Neuron (in vitro differentiated cells): ENCODE data around the gene KCNH2.

ENCODE experiments used
- H2AFZ ChIP-seq: one replicate; pipeline ENCODE4 v1.6.1; 2013; ENCODE audit warnings: low read depth, mild to moderate bottlenecking, inconsistent platforms, low read length, moderate library complexity
- H3K27me3 ChIP-seq: one replicate; pipeline ENCODE4 v1.6.1; 2013; ENCODE audit warnings: low read length; ENCODE audit not compliant: insufficient read depth
- H3K36me3 ChIP-seq: one replicate; pipeline ENCODE4 v1.6.1; 2013; ENCODE audit warnings: low read length; ENCODE audit not compliant: insufficient read depth
- H3K4me1 ChIP-seq: one replicate; pipeline ENCODE4 v1.6.1; 2013; ENCODE audit warnings: low read length; ENCODE audit not compliant: insufficient read depth
- H3K4me3 ChIP-seq: 2 replicates; pipeline ENCODE4 v1.5.1; 2013; ENCODE audit warnings: mild to moderate bottlenecking, low read length, moderate library complexity
- H3K9me3 ChIP-seq: one replicate; pipeline ENCODE4 v1.6.1; 2013; ENCODE audit warnings: low read length

The KCNH2 gene

GRCh38 chr7:151008511-151009323, 30.6 kb upstream of the KCNH2 start:
- Histone ChIP-seq H2AFZ (no peak overlapping the region), H3K9me3 (no peaks in the 10 kb centered on the region), H3K4me1 (peaks cover 8% of the 10 kb centered on the region), H3K4me3 (no peak overlapping the region), H3K27me3 (no peaks in the 10 kb centered on the region), H3K36me3 (no peaks in the 10 kb centered on the region)

GRCh38 chr7:151008143-151008510, 30.0 kb upstream of the KCNH2 start:
- H3K36me3 ChIP-seq: no peaks in the 10 kb centered on the region
- H2AFZ ChIP-seq: no peak overlapping the region
- peaks cover 8% of the 10 kb centered on the region for H3K4me1 ChIP-seq
- no peak overlapping the region for H3K4me3 ChIP-seq
- no peaks in the 10 kb centered on the region for H3K9me3 ChIP-seq
- no peaks in the 10 kb centered on the region for H3K27me3 ChIP-seq

- no peak overlapping the region for H2AFZ ChIP-seq
- no peaks in the 10 kb centered on the region for H3K36me3 ChIP-seq
- H3K27me3 ChIP-seq: no peaks in the 10 kb centered on the region
- no peaks in the 10 kb centered on the region for H3K9me3 ChIP-seq
- H3K4me1 ChIP-seq: peaks cover 8% of the 10 kb centered on the region
- H3K4me3 ChIP-seq: no peak overlapping the region
These were observed 29.4 kb upstream of the KCNH2 start for GRCh38 chr7:151007469-151007898.

- Histone ChIP-seq H2AFZ (no peak overlapping the region), H3K36me3 (no peaks in the 10 kb centered on the region), H3K4me1 (peaks cover 8% of the 10 kb centered on the region), H3K27me3 (no peaks in the 10 kb centered on the region), H3K4me3 (no peak overlapping the region), H3K9me3 (no peaks in the 10 kb centered on the region)
These were observed 28.6 kb upstream of the KCNH2 start for GRCh38 chr7:151006590-151007300.

- Histone ChIP-seq H3K27me3 (no peaks in the 10 kb centered on the region), H3K9me3 (no peaks in the 10 kb centered on the region), H3K4me1 (peaks cover 8% of the 10 kb centered on the region), H2AFZ (no peak overlapping the region), H3K36me3 (no peaks in the 10 kb centered on the region), H3K4me3 (no peak overlapping the region)
These were observed 27.4 kb upstream of the KCNH2 start for GRCh38 chr7:151005566-151005965.

GRCh38 chr7:151003572-151003971, 25.5 kb upstream of the KCNH2 start:
- H3K9me3 ChIP-seq: no peaks in the 10 kb centered on the region
- H2AFZ ChIP-seq: no peak overlapping the region
- H3K27me3 ChIP-seq: no peaks in the 10 kb centered on the region
- no peak overlapping the region for H3K4me3 ChIP-seq
- H3K4me1 ChIP-seq: no peaks in the 10 kb centered on the region
- no peaks in the 10 kb centered on the region for H3K36me3 ChIP-seq

GRCh38 chr7:151001546-151001945, 23.4 kb upstream of the KCNH2 start:
- no peaks in the 10 kb centered on the region for H3K27me3 ChIP-seq
- H3K4me3 ChIP-seq: no peak overlapping the region
- H3K9me3 ChIP-seq: no peaks in the 10 kb centered on the region
- H2AFZ ChIP-seq: no peak overlapping the region
- H3K4me1 ChIP-seq: peaks cover 2% of the 10 kb centered on the region
- no peaks in the 10 kb centered on the region for H3K36me3 ChIP-seq

GRCh38 chr7:151000897-151001495, 22.9 kb upstream of the KCNH2 start:
- H3K27me3 ChIP-seq: no peaks in the 10 kb centered on the region
- H3K9me3 ChIP-seq: no peaks in the 10 kb centered on the region
- H2AFZ ChIP-seq: no peak overlapping the region
- H3K4me1 ChIP-seq: peaks cover 5% of the 10 kb centered on the region
- H3K4me3 ChIP-seq: no peak overlapping the region
- no peaks in the 10 kb centered on the region for H3K36me3 ChIP-seq

- Histone ChIP-seq H3K4me1 (peaks cover 10% of the 10 kb centered on the region), H3K4me3 (no peak overlapping the region), H3K27me3 (no peaks in the 10 kb centered on the region), H3K36me3 (no peaks in the 10 kb centered on the region), H2AFZ (no peak overlapping the region), H3K9me3 (no peaks in the 10 kb centered on the region)
These were observed 21.5 kb upstream of the KCNH2 start for GRCh38 chr7:150999497-151000230.

- Histone ChIP-seq H2AFZ (no peak overlapping the region), H3K27me3 (no peaks in the 10 kb centered on the region), H3K4me1 (peaks cover 16% of the 10 kb centered on the region), H3K4me3 (no peak overlapping the region), H3K36me3 (no peaks in the 10 kb centered on the region), H3K9me3 (no peaks in the 10 kb centered on the region)
These were observed 20.9 kb upstream of the KCNH2 start for GRCh38 chr7:150999001-150999400.

- no peaks in the 10 kb centered on the region for H3K9me3 ChIP-seq
- H3K4me3 ChIP-seq: no peak overlapping the region
- no peaks in the 10 kb centered on the region for H3K27me3 ChIP-seq
- H3K4me1 ChIP-seq: peaks cover 23% of the 10 kb centered on the region
- H2AFZ ChIP-seq: no peak overlapping the region
- no peaks in the 10 kb centered on the region for H3K36me3 ChIP-seq
These were observed 20.2 kb upstream of the KCNH2 start for GRCh38 chr7:150998341-150998740.

- H3K27me3 ChIP-seq: no peaks in the 10 kb centered on the region
- H3K4me1 ChIP-seq: peaks cover 28% of the 10 kb centered on the region
- no peak overlapping the region for H3K4me3 ChIP-seq
- no peaks in the 10 kb centered on the region for H3K36me3 ChIP-seq
- no peaks in the 10 kb centered on the region for H3K9me3 ChIP-seq
- H2AFZ ChIP-seq: no peak overlapping the region
These were observed 19.7 kb upstream of the KCNH2 start for GRCh38 chr7:150997817-150998216.

- H3K36me3 ChIP-seq: no peaks in the 10 kb centered on the region
- H2AFZ ChIP-seq: no peak overlapping the region
- H3K27me3 ChIP-seq: no peaks in the 10 kb centered on the region
- H3K4me1 ChIP-seq: peaks cover 31% of the 10 kb centered on the region
- H3K9me3 ChIP-seq: no peaks in the 10 kb centered on the region
- no peak overlapping the region for H3K4me3 ChIP-seq
These were observed 19.0 kb upstream of the KCNH2 start for GRCh38 chr7:150997075-150997511.
